ENCODE data around the gene IPO5.

- TF ChIP-seq POLR2A (IDR thresholded peaks at IDR 0.05; ENCODE audit: low read depth, low read length) (no peak), SPI1 (IDR thresholded peaks at IDR 0.05; ENCODE audit: low read depth, low read length) (no peak), POLR2AphosphoS5 (IDR thresholded peaks at IDR 0.05; ENCODE audit: low read depth, low read length) (no peak)
Measured at GRCh38 chr13:97913206-97913605, 40.3 kb upstream of the IPO5 start.
